GM18526 (cell line): ENCODE data around the gene ELFN2.

Experiments used
- POLR2A ChIP-seq: IDR thresholded peaks from 3 replicates; pipeline ENCODE4 v1.6.1; 2011; ENCODE audit not compliant: insufficient read length; ENCODE audit errors: extremely low read depth

ELFN2 gene

GRCh38 chr22:37427135-37427710 lies at the start of gene ELFN2:
ELFN2 (minus strand) TSS chr22:37427479; CDS start chr22:37375534, 51,945 bp downstream.
- no peak for TF ChIP-seq POLR2A

- no peak for TF ChIP-seq POLR2A
Observed at GRCh38 chr22:37476389-37477329, 49.4 kb upstream of the ELFN2 start.

GRCh38 chr22:37474447-37475090 lies 47.3 kb upstream of the ELFN2 start:
- TF ChIP-seq POLR2A = no peak

GRCh38 chr22:37473437-37473946 lies 46.2 kb upstream of the ELFN2 start:
- TF ChIP-seq POLR2A = no peak

- TF ChIP-seq POLR2A = no peak
Observed at GRCh38 chr22:37472418-37473006, 45.2 kb upstream of the ELFN2 start.

GRCh38 chr22:37471727-37472417 lies 44.6 kb upstream of the ELFN2 start:
- TF ChIP-seq POLR2A = no peak

- TF ChIP-seq POLR2A = no peak
Observed at GRCh38 chr22:37470087-37470445, 42.8 kb upstream of the ELFN2 start.

- TF ChIP-seq POLR2A = no peak
Observed at GRCh38 chr22:37469416-37470086, 42.3 kb upstream of the ELFN2 start.

GRCh38 chr22:37467391-37467955 lies 40.2 kb upstream of the ELFN2 start:
- TF ChIP-seq POLR2A = no peak

- TF ChIP-seq POLR2A = no peak
Observed at GRCh38 chr22:37464181-37464580, 36.9 kb upstream of the ELFN2 start.

- TF ChIP-seq POLR2A = no peak
Observed at GRCh38 chr22:37462983-37463382, 35.7 kb upstream of the ELFN2 start.

- TF ChIP-seq POLR2A = no peak
Observed at GRCh38 chr22:37462436-37462835, 35.2 kb upstream of the ELFN2 start.

GRCh38 chr22:37461961-37462360 lies 34.7 kb upstream of the ELFN2 start:
- TF ChIP-seq POLR2A = no peak

- no peak for TF ChIP-seq POLR2A
Observed at GRCh38 chr22:37460684-37461083, 33.4 kb upstream of the ELFN2 start.
